ENCODE measurements around the gene HNRNPF.

Gene HNRNPF

GRCh38 chr10:43420369-43421200 is 11.6 kb upstream of the HNRNPF start:
- FAIRE-seq, result no peak

- no peak for FAIRE-seq
These were observed 11.0 kb upstream of the HNRNPF start for GRCh38 chr10:43419997-43420368.

- FAIRE-seq, result no peak
These were observed 9.2 kb upstream of the HNRNPF start for GRCh38 chr10:43417950-43418768.

- no peak for FAIRE-seq
These were observed 6.6 kb upstream of the HNRNPF start for GRCh38 chr10:43415544-43415943.

- no peak for FAIRE-seq
These were observed 2.5 kb upstream of the HNRNPF start for GRCh38 chr10:43411536-43411935.

- no peak for FAIRE-seq
These were observed 1.4 kb upstream of the HNRNPF start for GRCh38 chr10:43410345-43410744.

GRCh38 chr10:43409385-43410109 is 561 bp upstream of the HNRNPF start:
- FAIRE-seq, result no peak

GRCh38 chr10:43408331-43408709 is 666 bp downstream of the HNRNPF start:
- FAIRE-seq, result no peak

- FAIRE-seq, result peak; percentile 90
These were observed 1.2 kb downstream of the HNRNPF start for GRCh38 chr10:43407576-43408330.

GRCh38 chr10:43407148-43407575 is 1.8 kb downstream of the HNRNPF start:
- no peak for FAIRE-seq

- no peak for FAIRE-seq
These were observed 4.3 kb downstream of the HNRNPF start for GRCh38 chr10:43404704-43405084.

- no peak for FAIRE-seq
These were observed 4.9 kb downstream of the HNRNPF start for GRCh38 chr10:43403911-43404703.

GRCh38 chr10:43402880-43403452 is 6.0 kb downstream of the HNRNPF start:
- no peak for FAIRE-seq

- no peak for FAIRE-seq
These were observed 6.8 kb downstream of the HNRNPF start for GRCh38 chr10:43402176-43402575.

- no peak for FAIRE-seq
These were observed 7.4 kb downstream of the HNRNPF start for GRCh38 chr10:43401627-43402026.

- no peak for FAIRE-seq
These were observed 9.4 kb downstream of the HNRNPF start for GRCh38 chr10:43399320-43400310.

GRCh38 chr10:43398939-43399319 is 10.1 kb downstream of the HNRNPF start:
- FAIRE-seq, result no peak

- FAIRE-seq, result peak; percentile 72
These were observed 11.9 kb downstream of the HNRNPF start for GRCh38 chr10:43396928-43397624.

Data from G401.6 (cell line).